HEK293 (cell line): ENCODE measurements around the gene MAN1B1.

Experiments used
- CTCF ChIA-PET: fragments of 350-600 bp; formaldehyde crosslinking; extraction: SDS; loops from one replicate; lab custom pipeline; 2021; ENCODE audit warnings: antibody characterized with exemption; lab: Yijun Ruan, JAX
- POLR2A ChIA-PET: fragments of 300-600 bp; formaldehyde crosslinking; extraction: SDS; loops from one replicate; lab custom pipeline; 2020; ENCODE audit warnings: antibody characterized with exemption, inconsistent platforms; lab: Yijun Ruan, JAX
- H3K27ac ChIP-seq: fragments of 200-500 bp; sonication (Bioruptor generic); 2 replicates; pipeline ENCODE4 v1.5.1; 2014; ENCODE audit warnings: low read depth, low read length, control low read depth, inconsistent platforms; ENCODE audit errors: extremely low read depth
- H3K36me3 ChIP-seq, 2 experiments: fragments of 200-500 bp in 1 of 2; sonication (Bioruptor generic) in 1 of 2; 1 replicate in 1 of 2; 2 replicates in 1 of 2; pipeline ENCODE4 v1.5.1; 2014 to 2017; ENCODE audit warnings: inconsistent platforms in 2 of 2, low read length in 2 of 2; ENCODE audit not compliant: control insufficient read depth in 2 of 2, insufficient read depth in 1 of 2
- H3K4me1 ChIP-seq: fragments of 200-500 bp; sonication (Bioruptor generic); 2 replicates; pipeline ENCODE4 v1.5.1; 2014; ENCODE audit warnings: mild to moderate bottlenecking, low read length, inconsistent platforms; ENCODE audit not compliant: control insufficient read depth, insufficient read depth
- H3K4me3 ChIP-seq: 2 replicates; pipeline ENCODE4 v1.5.1; 2011; ENCODE audit warnings: low read depth, mild to moderate bottlenecking, control low read depth, low read length, moderate library complexity
- H3K9me3 ChIP-seq: fragments of 200-500 bp; sonication (Bioruptor generic); 2 replicates; pipeline ENCODE4 v1.5.1; 2014; ENCODE audit warnings: low read depth, low read length, inconsistent platforms; ENCODE audit not compliant: control insufficient read depth, insufficient read depth
- BCL11B ChIP-seq: fragments of 450-650 bp; formaldehyde crosslinking; IDR thresholded peaks from 2 replicates; pipeline ENCODE4 v1.5.1; 2016; ENCODE audit warnings: low read depth, missing biosample characterization, missing genetic modification characterization
- GFI1B ChIP-seq: fragments of 450-650 bp; formaldehyde crosslinking; IDR thresholded peaks from 2 replicates; pipeline ENCODE4 v1.5.1; 2016; ENCODE audit warnings: missing biosample characterization, missing genetic modification characterization
- MEIS1 ChIP-seq: sonication (generic); formaldehyde crosslinking; IDR thresholded peaks from 2 replicates; pipeline ENCODE4 v1.8.1; 2022; ENCODE audit warnings: missing genetic modification reagents, mild to moderate bottlenecking, borderline replicate concordance
- OVOL3 ChIP-seq: fragments of 450-650 bp; formaldehyde crosslinking; IDR thresholded peaks from 2 replicates; pipeline ENCODE4 v1.5.1; 2016; ENCODE audit warnings: missing biosample characterization, missing genetic modification characterization
- PRDM1 ChIP-seq: fragments of 450-650 bp; formaldehyde crosslinking; IDR thresholded peaks from 2 replicates; pipeline ENCODE4; 2016; ENCODE audit warnings: missing biosample characterization, missing genetic modification characterization
- SP3 ChIP-seq: fragments of 450-650 bp; formaldehyde crosslinking; IDR thresholded peaks from 2 replicates; pipeline ENCODE4 v1.5.1; 2016; ENCODE audit warnings: missing biosample characterization, missing genetic modification characterization
- ZFHX2 ChIP-seq: fragments of 450-650 bp; formaldehyde crosslinking; conservative IDR thresholded peaks from 2 replicates; pipeline ENCODE4 v1.5.1; 2016; ENCODE audit warnings: missing biosample characterization, missing genetic modification characterization
- ZNF214 ChIP-seq: fragments of 450-650 bp; formaldehyde crosslinking; IDR thresholded peaks from 2 replicates; pipeline ENCODE4 v1.5.1; 2017; ENCODE audit warnings: missing biosample characterization, mild to moderate bottlenecking, missing genetic modification characterization, borderline replicate concordance
- ZNF24 ChIP-seq: fragments of 450-650 bp; formaldehyde crosslinking; IDR thresholded peaks from 2 replicates; pipeline ENCODE4 v1.5.1; 2016; ENCODE audit warnings: missing biosample characterization, missing genetic modification characterization
- ZNF76 ChIP-seq: fragments of 450-650 bp; formaldehyde crosslinking; IDR thresholded peaks from 2 replicates; pipeline ENCODE4; 2016; ENCODE audit warnings: low read depth, missing biosample characterization, missing genetic modification characterization, borderline replicate concordance
- TF ChIP-seq, protein P1 (sequence below): fragments of 450-650 bp; formaldehyde crosslinking; IDR thresholded peaks from 2 replicates; pipeline ENCODE4 v1.5.1; 2016; ENCODE audit warnings: missing biosample characterization, missing genetic modification characterization
- TF ChIP-seq, protein P2 (sequence below): fragments of 450-650 bp; formaldehyde crosslinking; IDR thresholded peaks from 2 replicates; pipeline ENCODE4 v1.5.1; 2016; ENCODE audit warnings: missing biosample characterization, missing genetic modification characterization
- TF ChIP-seq, protein P3 (sequence below): fragments of 450-650 bp; formaldehyde crosslinking; IDR thresholded peaks from 2 replicates; pipeline ENCODE4 v1.5.1; 2016; ENCODE audit warnings: missing biosample characterization, missing genetic modification characterization
- TF ChIP-seq, protein P4 (sequence below): fragments of 450-650 bp; formaldehyde crosslinking; IDR thresholded peaks from 2 replicates; pipeline ENCODE4 v1.5.1; 2016; ENCODE audit warnings: missing biosample characterization, missing genetic modification characterization, borderline replicate concordance
- TF ChIP-seq, protein P5 (sequence below): fragments of 450-650 bp; formaldehyde crosslinking; IDR thresholded peaks from 2 replicates; pipeline ENCODE4 v1.5.1; 2016; ENCODE audit warnings: missing biosample characterization, missing genetic modification characterization

MAN1B1 gene

DNA sequence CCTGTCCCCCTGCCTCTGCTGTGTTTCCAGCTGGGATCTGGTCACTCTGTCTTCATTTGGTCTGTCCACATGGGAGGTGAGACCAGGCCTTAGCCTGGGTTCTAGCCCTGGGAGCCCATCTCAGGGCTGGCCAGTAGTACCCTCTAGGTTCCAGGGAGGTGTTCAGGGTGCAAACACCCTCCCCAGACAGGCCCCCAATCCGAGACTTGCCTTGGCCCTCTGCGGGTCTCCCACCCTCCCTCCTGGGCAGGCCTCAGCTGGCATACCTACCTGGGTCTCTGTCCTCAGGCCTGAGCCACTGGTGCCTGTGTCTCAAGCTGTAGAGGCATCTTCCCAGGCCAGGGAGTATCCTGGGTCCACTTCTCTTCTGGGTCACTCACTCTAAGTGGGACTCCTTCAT lies 15.5 kb upstream of the MAN1B1 start:
- H3K27ac ChIP-seq = peak overlapping the region; percentile 57
- H3K9me3 ChIP-seq = no peaks in the 10 kb centered on the region
- H3K4me3 ChIP-seq = no peak overlapping the region
- peaks cover 10% of the 10 kb centered on the region; the same call in 1 of the 2 replicates for H3K4me1 ChIP-seq
- peaks cover 0 to 3% of the 10 kb centered on the region in 2 experiments; a peak in 1 of 3 replicates for H3K36me3 ChIP-seq
- ChIA-PET CTCF (interaction anchor here (0.6 to 11.3 kb wide), 13 partner anchors 13 to 334 kb away, joined by 3 to 237 read pairs (median 6); partner anchors contain the start of genes ABCA2, CYSRT1, ENTPD2 and MAN1B1), POLR2A (interaction anchor here (0.6 to 9.1 kb wide), 10 partner anchors 12 to 355 kb away, joined by 3 to 137 read pairs (median 5); partner anchors contain the start of genes MAN1B1, TPRN and TUBB4B)
- TF ChIP-seq OVOL3 (tag by site-specific recombination) (no peak), ZNF76 (tag by site-specific recombination) (no peak), PRDM1 (tag by site-specific recombination) (no peak), ZNF24 (tag by site-specific recombination) (no peak), SP3 (tag by site-specific recombination) (no peak), BCL11B (tag by site-specific recombination) (no peak)
- TF ChIP-seq, protein P1, sequence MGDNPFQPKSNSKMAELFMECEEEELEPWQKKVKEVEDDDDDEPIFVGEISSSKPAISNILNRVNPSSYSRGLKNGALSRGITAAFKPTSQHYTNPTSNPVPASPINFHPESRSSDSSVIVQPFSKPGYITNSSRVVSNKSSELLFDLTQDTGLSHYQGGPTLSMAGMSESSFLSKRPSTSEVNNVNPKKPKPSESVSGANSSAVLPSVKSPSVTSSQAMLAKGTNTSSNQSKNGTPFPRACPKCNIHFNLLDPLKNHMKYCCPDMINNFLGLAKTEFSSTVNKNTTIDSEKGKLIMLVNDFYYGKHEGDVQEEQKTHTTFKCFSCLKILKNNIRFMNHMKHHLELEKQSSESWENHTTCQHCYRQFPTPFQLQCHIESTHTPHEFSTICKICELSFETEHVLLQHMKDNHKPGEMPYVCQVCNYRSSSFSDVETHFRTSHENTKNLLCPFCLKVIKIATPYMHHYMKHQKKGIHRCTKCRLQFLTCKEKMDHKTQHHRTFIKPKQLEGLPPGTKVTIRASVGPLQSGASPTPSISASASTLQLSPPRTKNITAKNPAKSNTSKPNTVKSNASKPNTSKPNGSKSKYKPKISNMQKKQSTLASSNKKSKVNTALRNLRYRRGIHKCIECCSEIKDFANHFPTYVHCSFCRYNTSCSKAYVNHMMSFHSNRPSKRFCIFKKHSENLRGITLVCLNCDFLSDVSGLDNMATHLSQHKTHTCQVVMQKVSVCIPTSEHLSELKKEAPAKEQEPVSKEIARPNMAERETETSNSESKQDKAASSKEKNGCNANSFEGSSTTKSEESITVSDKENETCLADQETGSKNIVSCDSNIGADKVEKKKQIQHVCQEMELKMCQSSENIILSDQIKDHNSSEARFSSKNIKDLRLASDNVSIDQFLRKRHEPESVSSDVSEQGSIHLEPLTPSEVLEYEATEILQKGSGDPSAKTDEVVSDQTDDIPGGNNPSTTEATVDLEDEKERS (tag by site-specific recombination) = no peak
- TF ChIP-seq, protein P2, sequence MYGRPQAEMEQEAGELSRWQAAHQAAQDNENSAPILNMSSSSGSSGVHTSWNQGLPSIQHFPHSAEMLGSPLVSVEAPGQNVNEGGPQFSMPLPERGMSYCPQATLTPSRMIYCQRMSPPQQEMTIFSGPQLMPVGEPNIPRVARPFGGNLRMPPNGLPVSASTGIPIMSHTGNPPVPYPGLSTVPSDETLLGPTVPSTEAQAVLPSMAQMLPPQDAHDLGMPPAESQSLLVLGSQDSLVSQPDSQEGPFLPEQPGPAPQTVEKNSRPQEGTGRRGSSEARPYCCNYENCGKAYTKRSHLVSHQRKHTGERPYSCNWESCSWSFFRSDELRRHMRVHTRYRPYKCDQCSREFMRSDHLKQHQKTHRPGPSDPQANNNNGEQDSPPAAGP = no peak
- TF ChIP-seq, protein P3, sequence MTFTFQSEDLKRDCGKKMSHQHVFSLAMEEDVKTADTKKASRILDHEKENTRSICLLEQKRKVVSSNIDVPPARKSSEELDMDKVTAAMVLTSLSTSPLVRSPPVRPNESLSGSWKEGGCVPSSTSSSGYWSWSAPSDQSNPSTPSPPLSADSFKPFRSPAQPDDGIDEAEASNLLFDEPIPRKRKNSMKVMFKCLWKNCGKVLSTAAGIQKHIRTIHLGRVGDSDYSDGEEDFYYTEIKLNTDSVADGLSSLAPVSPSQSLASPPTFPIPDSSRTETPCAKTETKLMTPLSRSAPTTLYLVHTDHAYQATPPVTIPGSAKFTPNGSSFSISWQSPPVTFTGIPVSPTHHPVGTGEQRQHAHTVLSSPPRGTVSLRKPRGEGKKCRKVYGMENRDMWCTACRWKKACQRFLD (tag by site-specific recombination) = no peak
- TF ChIP-seq, all 188 proteins: peak for 0

DNA sequence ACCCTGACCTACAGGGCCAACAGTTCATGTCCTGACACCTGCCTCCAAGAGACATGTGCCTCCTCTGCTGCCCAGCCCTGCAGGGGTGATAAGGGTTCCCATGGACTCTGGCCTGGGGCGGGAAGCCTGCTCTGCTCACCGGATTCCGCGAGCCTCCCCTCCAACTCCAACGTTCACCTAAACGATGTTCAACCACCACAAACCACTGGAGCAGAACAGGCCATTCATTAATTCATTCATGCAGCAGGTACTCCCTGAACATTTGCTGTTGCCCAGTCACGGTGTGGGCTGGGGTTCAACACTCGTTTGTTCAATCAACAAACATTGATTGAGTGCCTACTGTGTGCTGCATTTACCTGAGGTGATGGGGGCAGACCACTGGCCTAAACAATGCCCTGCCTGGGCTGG lies 12.8 kb upstream of the MAN1B1 start:
- Histone ChIP-seq H3K27ac (no peak overlapping the region), H3K4me1 (peaks cover 9% of the 10 kb centered on the region), H3K36me3 (peaks cover 0 to 7% of the 10 kb centered on the region in 2 experiments; a peak in 1 of 3 replicates), H3K9me3 (no peaks in the 10 kb centered on the region), H3K4me3 (no peak overlapping the region)
- POLR2A ChIA-PET = interaction anchor here (0.9 to 9.1 kb wide), 2 partner anchors 10 to 13 kb away, joined by 3 to 137 read pairs; partner anchors contain the start of gene MAN1B1
- TF ChIP-seq, protein P4, sequence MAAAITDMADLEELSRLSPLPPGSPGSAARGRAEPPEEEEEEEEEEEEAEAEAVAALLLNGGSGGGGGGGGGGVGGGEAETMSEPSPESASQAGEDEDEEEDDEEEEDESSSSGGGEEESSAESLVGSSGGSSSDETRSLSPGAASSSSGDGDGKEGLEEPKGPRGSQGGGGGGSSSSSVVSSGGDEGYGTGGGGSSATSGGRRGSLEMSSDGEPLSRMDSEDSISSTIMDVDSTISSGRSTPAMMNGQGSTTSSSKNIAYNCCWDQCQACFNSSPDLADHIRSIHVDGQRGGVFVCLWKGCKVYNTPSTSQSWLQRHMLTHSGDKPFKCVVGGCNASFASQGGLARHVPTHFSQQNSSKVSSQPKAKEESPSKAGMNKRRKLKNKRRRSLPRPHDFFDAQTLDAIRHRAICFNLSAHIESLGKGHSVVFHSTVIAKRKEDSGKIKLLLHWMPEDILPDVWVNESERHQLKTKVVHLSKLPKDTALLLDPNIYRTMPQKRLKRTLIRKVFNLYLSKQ = no peak
- TF ChIP-seq, protein P1 (tag by site-specific recombination) = no peak
- TF ChIP-seq ZNF214 (tag by site-specific recombination) (no peak), MEIS1 (no peak), ZFHX2 (tag by site-specific recombination) (no peak), GFI1B (tag by site-specific recombination) (no peak)
- TF ChIP-seq, protein P5, sequence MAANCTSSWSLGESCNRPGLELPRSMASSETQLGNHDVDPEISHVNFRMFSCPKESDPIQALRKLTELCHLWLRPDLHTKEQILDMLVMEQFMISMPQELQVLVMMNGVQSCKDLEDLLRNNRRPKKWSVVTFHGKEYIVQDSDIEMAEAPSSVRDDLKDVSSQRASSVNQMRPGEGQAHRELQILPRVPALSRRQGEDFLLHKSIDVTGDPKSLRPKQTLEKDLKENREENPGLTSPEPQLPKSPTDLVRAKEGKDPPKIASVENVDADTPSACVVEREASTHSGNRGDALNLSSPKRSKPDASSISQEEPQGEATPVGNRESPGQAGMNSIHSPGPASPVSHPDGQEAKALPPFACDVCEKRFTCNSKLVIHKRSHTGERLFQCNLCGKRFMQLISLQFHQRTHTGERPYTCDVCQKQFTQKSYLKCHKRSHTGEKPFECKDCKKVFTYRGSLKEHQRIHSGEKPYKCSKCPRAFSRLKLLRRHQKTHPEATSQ (tag by site-specific recombination) = no peak
- CTCF ChIA-PET = interaction anchor here (1.0 kb wide), 1 partner anchor 10 kb away, joined by 8 read pairs; no protein-coding TSS in a partner anchor
